HUES6 (cell line): Measurements from ENCODE around the gene BACE1-AS.
"Not testable (repeated sequence)": the region's sequence is repeated elsewhere in the genome, so short reads cannot be mapped to it uniquely, and the experiment has no call there.

Source experiments
- H3K27ac ChIP-seq: 2 replicates; pipeline ENCODE4 v1.7.0; 2013; ENCODE audit warnings: low read depth, mild to moderate bottlenecking, low read length, inconsistent platforms
- H3K27me3 ChIP-seq: 2 replicates; pipeline ENCODE4 v1.6.1; 2013; ENCODE audit warnings: low read length; ENCODE audit not compliant: control insufficient read depth, insufficient read depth
- H3K36me3 ChIP-seq: 2 replicates; pipeline ENCODE4 v1.6.1; 2013; ENCODE audit warnings: low read length; ENCODE audit not compliant: control insufficient read depth, insufficient read depth
- H3K4me1 ChIP-seq: 2 replicates; pipeline ENCODE4 v1.6.1; 2013; ENCODE audit warnings: low read length; ENCODE audit not compliant: control insufficient read depth, insufficient read depth
- H3K4me3 ChIP-seq: 2 replicates; pipeline ENCODE4 v1.5.1; 2013; ENCODE audit warnings: low read depth, low read length
- H3K9ac ChIP-seq: one replicate; pipeline ENCODE4 v1.6.1; 2013; ENCODE audit warnings: mild to moderate bottlenecking, low read length
- H3K9me3 ChIP-seq: 2 replicates; pipeline ENCODE4 v1.6.1; 2013; ENCODE audit warnings: low read depth, low read length; ENCODE audit not compliant: control insufficient read depth, insufficient read depth

BACE1-AS gene

DNA sequence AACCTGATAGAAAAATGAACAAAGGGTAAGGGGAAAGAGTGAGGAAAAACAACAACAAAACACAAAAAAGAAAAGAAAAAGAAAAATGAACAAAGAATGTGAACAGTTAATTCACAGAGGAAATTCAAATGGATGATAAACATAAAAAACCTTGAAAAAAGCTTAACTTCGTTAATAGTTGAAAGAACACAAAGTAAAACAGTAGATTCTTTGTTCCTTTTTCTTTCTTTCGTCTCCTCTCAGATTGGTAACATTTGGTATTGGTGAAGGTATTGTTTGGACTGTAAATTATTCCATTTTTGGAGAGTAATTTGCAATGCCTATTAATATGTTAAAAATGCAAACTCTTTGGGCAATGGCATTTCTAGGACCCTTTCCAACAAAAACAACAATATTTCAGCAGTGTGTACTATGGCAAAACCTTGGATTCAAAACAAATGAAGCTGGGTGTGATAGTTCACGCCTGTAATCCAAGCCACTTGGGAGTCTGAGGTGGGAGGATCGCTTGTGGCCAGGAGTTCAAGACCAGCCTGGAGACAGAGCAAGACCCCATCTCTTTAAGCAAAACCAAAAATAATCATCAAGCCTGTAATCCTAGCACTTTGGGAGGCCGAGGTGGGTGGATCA is 28.2 kb downstream of the BACE1-AS start:
- no peak overlapping the region for H3K27ac ChIP-seq
- no peak overlapping the region for H3K9ac ChIP-seq
- no peaks in the 10 kb centered on the region for H3K36me3 ChIP-seq

DNA sequence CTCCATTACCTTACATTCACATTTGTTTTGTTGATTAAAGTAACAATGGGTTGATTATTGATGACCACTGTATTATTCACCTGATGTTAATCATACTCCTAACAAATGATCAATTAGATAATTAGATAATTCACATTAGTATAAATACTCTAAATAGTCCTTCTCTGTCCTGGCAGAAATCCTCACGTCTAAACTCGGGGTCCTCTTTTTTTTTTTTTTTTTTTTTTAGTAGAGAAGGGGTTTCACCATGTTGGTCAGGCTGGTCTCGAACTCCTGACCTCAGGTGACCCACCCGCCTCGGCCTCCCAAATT is 36.1 kb downstream of the BACE1-AS start:
- H3K27ac ChIP-seq, H3K9ac ChIP-seq, H3K4me1 ChIP-seq, H3K27me3 ChIP-seq, H3K9me3 ChIP-seq, H3K36me3 ChIP-seq: not testable (repeated sequence)
- H3K4me3 ChIP-seq = peak overlapping the region; percentile 83

More for the DNA sequence above, 28.2 kb downstream of the BACE1-AS start:
- Histone ChIP-seq H3K27me3 (peaks cover 3% of the 10 kb centered on the region; the same call in 1 of the 2 replicates), H3K9me3 (no peaks in the 10 kb centered on the region), H3K4me3 (no peak overlapping the region), H3K4me1 (peaks cover 16% of the 10 kb centered on the region)

DNA sequence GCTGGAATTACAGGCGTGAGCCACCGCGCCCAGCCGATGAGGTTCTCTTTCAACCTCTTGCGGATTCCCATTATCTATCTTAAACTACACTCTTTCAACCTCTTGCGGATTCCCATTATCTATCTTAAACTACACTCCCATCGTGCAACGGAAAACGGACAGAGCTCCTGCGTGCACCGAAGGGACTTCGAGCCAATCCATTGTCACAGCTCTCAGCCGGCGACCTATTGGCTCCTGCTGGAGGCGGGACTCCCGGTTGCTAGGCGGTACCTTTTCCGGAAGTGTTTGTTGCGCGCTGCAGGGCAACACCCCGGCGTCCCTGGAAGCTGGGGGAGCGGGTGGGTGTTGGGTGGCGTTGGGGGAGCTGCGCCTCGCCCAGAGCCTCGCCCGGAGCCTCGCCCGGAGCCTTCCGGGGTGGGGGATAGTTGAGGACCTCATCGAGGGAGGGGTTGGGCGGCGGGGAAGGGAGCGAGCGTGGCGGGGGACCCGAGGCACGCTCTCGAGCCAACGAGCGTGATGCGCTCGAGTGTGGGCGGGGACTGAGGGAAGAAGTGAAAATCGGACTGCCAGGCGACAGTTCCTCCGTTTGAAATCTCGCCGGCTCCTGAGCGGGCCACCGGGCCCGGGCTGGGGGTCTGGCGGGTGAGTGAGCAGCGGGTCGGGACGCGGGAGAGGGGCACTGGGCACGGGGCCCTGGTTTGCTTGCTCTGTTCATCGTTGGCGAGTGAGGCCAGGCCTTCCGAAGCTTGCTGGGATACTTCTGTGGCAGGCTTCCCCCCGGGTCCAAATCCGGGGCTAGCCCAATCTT is 36.6 kb downstream of the BACE1-AS start, which contains the start of gene CEP164:
Gene CEP164 (plus strand): TSS at position 288 of the 808 bp plus-strand sequence. CDS start 10,733 bp downstream, outside the sequence.
- Histone ChIP-seq H3K27me3 (no peaks in the 10 kb centered on the region), H3K4me3 (peak within 1 kb of the TSS; percentile 83), H3K4me1 (peaks cover 7% of the 10 kb centered on the region), H3K9ac (peak within 1 kb of the TSS; percentile 61), H3K9me3 (no peaks in the 10 kb centered on the region), H3K36me3 (no peaks in the 10 kb centered on the region), H3K27ac (peak within 1 kb of the TSS; percentile 71)

DNA sequence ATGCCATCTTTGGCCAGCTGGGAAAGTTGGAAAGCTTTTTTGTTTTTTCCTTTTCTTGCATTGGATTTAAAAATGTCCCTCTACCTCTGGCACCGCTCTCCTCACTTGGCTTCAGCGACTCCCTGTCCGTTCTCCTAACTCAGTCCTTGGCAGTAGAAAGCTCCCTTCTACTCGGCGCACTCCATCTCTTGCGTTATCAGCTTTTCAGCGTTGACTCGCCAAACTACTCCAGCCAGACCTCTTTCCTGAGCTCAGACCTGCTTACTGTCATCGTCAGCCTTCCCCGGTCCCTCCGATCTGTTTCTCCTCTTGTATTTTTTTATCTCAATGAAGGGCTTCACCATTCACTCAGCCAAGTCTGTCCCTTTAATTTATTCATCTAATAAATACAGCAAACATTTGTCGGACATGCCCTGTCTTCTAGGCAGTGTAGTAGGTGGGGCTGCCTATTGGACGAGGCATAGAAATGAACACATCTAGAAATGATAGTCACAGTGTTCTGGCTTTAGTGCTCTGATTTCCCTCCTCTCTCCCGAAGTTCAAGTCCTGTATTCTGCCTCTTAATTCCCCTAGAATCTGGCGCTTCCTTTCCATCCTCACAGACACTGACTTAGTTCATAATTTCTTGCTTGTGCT is 37.3 kb downstream of the BACE1-AS start:
- peaks cover 7% of the 10 kb centered on the region for H3K4me1 ChIP-seq
- H3K27ac ChIP-seq = no peak overlapping the region
- H3K27me3 ChIP-seq = no peaks in the 10 kb centered on the region
- H3K4me3 ChIP-seq = peak overlapping the region; percentile 83
- peak overlapping the region; percentile 61 for H3K9ac ChIP-seq
- H3K36me3 ChIP-seq = no peaks in the 10 kb centered on the region
- H3K9me3 ChIP-seq = no peaks in the 10 kb centered on the region

DNA sequence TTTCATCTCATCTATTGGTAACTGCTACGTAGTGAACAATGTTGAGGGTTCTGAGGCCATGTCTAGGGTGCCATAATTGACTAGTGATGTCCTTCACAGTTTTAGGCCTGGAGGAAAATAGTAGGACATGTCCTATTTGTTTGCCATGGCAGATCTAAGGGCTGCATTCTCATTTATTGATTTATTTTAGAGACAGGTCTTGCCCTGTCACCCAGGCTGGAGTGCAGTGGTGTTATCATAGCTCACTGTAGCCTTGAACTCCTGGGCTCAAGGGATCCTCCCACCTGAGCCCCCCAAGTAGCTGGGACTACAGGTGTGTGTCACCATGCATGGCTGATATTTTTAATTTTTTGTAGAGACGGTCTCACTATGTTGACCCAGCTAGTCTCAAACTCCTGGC is 41.7 kb downstream of the BACE1-AS start:
- Histone ChIP-seq H3K4me3 (no peak overlapping the region), H3K9ac (no peak overlapping the region), H3K27ac (no peak overlapping the region), H3K36me3 (0 out of 2 replicates have a peak, but pooled peaks cover 4% of the 10 kb centered on the region), H3K9me3 (no peaks in the 10 kb centered on the region), H3K4me1 (peaks cover 7% of the 10 kb centered on the region), H3K27me3 (no peaks in the 10 kb centered on the region)

DNA sequence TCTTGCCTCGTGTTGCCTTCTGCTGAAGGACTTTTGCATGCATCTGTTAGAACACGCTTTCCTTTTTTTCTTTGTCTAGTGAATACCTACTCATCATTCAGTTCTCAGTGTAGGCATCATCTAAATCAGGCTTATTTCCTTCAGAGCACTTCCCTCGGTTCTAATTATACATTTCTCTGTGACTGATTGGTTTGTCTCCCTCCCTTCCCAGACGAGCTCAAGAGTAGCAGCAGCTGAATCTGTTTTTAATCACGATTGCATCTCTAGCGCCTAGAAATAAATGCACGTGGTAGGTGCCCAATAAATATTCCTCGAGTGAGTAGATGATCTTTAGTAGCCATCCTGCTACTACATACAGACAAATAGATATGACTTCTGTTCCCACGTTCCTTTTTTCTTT is 42.8 kb downstream of the BACE1-AS start:
- no peaks in the 10 kb centered on the region for H3K9me3 ChIP-seq
- H3K4me1 ChIP-seq = peaks cover under 1% of the 10 kb centered on the region; the same call in 1 of the 2 replicates
- H3K27me3 ChIP-seq = no peaks in the 10 kb centered on the region
- no peak overlapping the region for H3K4me3 ChIP-seq
- H3K36me3 ChIP-seq = 0 out of 2 replicates have a peak, but pooled peaks cover 4% of the 10 kb centered on the region
- no peak overlapping the region for H3K27ac ChIP-seq
- H3K9ac ChIP-seq = no peak overlapping the region

DNA sequence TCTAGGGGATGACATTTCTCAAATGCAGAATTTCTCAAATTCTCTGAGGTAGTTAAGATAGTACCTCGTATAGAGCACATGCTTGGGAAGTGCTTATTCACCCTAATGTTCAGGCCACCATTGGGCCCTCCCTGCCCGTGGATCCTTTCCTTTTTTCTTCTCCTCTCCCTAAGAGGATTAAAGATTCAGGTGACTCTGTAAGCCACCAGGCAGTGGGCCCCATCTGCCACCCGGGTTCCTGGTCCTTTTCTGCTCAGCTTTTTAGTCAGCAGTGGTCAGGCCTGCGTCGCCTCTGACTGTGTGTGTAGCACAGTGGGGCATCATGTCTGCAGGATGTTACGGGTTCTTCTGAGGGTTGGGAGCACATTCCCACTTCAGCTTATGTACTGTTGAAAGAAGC is 43.8 kb downstream of the BACE1-AS start:
- no peaks in the 10 kb centered on the region for H3K4me1 ChIP-seq
- H3K9me3 ChIP-seq = no peaks in the 10 kb centered on the region
- no peak overlapping the region for H3K4me3 ChIP-seq
- H3K36me3 ChIP-seq = 0 out of 2 replicates have a peak, but pooled peaks cover 8% of the 10 kb centered on the region
- no peak overlapping the region for H3K9ac ChIP-seq
- H3K27ac ChIP-seq = no peak overlapping the region
- no peaks in the 10 kb centered on the region for H3K27me3 ChIP-seq

DNA sequence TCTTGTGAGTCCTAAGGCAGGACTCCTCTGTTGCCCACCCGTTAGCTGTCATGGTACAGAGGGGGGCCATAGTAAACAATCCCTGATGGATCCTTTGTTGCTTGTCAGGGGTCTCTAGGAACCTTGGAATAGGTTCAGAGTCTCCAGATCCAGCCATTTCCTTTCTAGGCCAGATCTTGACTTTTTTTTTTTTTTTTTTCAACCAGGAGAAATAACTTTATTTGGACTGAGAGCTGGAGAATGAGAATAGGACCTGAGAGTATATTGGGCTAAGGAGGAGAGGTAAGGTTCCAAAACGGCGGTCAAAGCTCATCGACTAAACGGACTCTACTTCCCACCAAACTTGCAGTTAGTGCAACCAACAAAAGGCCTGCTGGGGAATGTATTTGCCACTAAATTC is 44.3 kb downstream of the BACE1-AS start:
- H3K4me3 ChIP-seq = no peak overlapping the region
- no peak overlapping the region for H3K9ac ChIP-seq
- no peak overlapping the region for H3K27ac ChIP-seq
- H3K27me3 ChIP-seq = no peaks in the 10 kb centered on the region
- H3K36me3 ChIP-seq = peaks cover 13% of the 10 kb centered on the region; the same call in 1 of the 2 replicates
- H3K9me3 ChIP-seq = no peaks in the 10 kb centered on the region
- no peaks in the 10 kb centered on the region for H3K4me1 ChIP-seq

DNA sequence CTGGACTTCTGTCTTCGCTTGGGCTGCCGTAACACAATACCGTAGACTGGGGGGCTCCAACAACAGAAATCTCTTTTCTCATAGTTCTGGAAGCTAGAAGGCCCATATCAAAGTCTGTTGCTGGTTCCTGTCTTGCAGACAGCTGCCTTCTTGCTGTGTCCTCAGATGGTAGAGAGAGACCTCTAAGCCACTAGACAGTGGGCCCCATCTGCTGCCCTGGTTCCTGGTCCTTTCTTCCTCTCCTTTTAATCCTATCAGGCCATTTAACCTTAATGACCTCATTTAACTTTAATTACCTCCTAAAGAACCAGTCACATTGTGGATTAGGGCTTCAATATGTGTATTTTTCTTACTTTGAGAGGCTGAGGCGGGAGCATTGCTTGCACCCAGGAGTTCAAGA is 45.9 kb downstream of the BACE1-AS start:
- H3K9me3 ChIP-seq = no peaks in the 10 kb centered on the region
- H3K27me3 ChIP-seq = no peaks in the 10 kb centered on the region
- H3K9ac ChIP-seq = no peak overlapping the region
- H3K36me3 ChIP-seq = peaks cover 15% of the 10 kb centered on the region; the same call in 1 of the 2 replicates
- no peak overlapping the region for H3K4me3 ChIP-seq
- H3K4me1 ChIP-seq = no peaks in the 10 kb centered on the region
- no peak overlapping the region for H3K27ac ChIP-seq
